HCT116 (cell line): ENCODE data around the gene DOCK7.

Experiments
- EZH2 ChIP-seq: fragments of 200-600 bp; sonication (generic); IDR thresholded peaks from 2 replicates; pipeline ENCODE4 v1.6.1; 2017; ENCODE audit warnings: antibody characterized with exemption, mixed run types
- ZFX ChIP-seq: fragments of 450-650 bp; IDR thresholded peaks from 2 replicates; pipeline ENCODE4 v1.6.1; 2017
- TF ChIP-seq, protein P1 (sequence below), 3 experiments: fragments of 200-600 bp in 1 of 3; sonication (generic) in 1 of 3; IDR thresholded peaks in 2 of 3; conservative IDR thresholded peaks in 1 of 3; 2 replicates each; pipeline ENCODE4 v1.5.1; 2012 to 2017; ENCODE audit warnings: low read depth in 2 of 3, low read length in 2 of 3, antibody characterized with exemption in 1 of 3, borderline replicate concordance in 1 of 3, control low read depth in 1 of 3, mild to moderate bottlenecking in 1 of 3, mixed read lengths in 1 of 3, mixed run types in 1 of 3, moderate library complexity in 1 of 3; ENCODE audit not compliant: insufficient read depth in 1 of 3

DNA sequence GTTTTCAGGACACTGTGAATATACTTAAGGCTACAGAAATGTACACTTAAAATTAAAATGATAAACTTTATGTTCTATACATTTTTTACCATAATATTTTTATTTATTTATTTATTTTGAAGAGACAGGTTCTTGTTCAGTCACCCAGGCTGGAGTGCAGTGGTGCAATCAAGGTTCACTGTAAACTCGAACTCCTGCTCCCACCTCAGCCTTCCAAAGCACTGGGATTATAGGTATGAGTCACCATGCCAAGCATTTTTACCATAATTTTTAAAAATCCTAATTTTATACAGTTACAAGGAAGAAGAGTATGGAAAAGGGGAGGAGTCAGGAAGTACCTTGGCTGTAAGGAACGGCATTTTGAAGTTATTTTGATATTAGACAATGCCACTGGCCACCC is 114.5 kb downstream of the DOCK7 start:
- TF ChIP-seq, protein P1, sequence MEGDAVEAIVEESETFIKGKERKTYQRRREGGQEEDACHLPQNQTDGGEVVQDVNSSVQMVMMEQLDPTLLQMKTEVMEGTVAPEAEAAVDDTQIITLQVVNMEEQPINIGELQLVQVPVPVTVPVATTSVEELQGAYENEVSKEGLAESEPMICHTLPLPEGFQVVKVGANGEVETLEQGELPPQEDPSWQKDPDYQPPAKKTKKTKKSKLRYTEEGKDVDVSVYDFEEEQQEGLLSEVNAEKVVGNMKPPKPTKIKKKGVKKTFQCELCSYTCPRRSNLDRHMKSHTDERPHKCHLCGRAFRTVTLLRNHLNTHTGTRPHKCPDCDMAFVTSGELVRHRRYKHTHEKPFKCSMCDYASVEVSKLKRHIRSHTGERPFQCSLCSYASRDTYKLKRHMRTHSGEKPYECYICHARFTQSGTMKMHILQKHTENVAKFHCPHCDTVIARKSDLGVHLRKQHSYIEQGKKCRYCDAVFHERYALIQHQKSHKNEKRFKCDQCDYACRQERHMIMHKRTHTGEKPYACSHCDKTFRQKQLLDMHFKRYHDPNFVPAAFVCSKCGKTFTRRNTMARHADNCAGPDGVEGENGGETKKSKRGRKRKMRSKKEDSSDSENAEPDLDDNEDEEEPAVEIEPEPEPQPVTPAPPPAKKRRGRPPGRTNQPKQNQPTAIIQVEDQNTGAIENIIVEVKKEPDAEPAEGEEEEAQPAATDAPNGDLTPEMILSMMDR (IDR thresholded peaks at IDR 0.05 in 2 of 3, conservative IDR thresholded peaks at IDR 0.05 in 1 of 3; ENCODE audit: borderline replicate concordance in 1 of 3, insufficient read depth in 1 of 3, low read depth in 2 of 3, low read length in 2 of 3) = no peak
- TF ChIP-seq ZFX (no peak), EZH2 (no peak)
